HCT116 (cell line): Measurements from ENCODE around the gene RXRA. TPM values are rescaled to one million over a fixed set of nuclear protein-coding genes. Genes with fewer than 3 reads are reported as not detected.

Experiments
- ATAC-seq: fragments of 200-7000 bp; cut with Tn5 transposase; 2 replicates; pipeline ENCODE4 v1.9.1; 2020; ENCODE audit warnings: mild to moderate bottlenecking, moderate library complexity
- BruUV-seq: library from RNA; stranded (reverse); fragments of 400-500 nt; replicated peaks from 2 replicates; lab custom pipeline; 2021; lab: Mats Ljungman, UMichigan
- CTCF ChIA-PET: fragments of 300-600 bp; sonication (Branson Sonifier 250); formaldehyde crosslinking; loops from one replicate; lab custom pipeline; 2021; ENCODE audit warnings: antibody characterized with exemption; lab: Charles Lee
- POLR2A ChIA-PET: fragments of 300-600, 350-600 bp; sonication (Branson Sonifier 250); formaldehyde crosslinking; loops from one replicate; lab custom pipeline; 2021; ENCODE audit warnings: antibody characterized with exemption; lab: Charles Lee
- RAD21 ChIA-PET, 2 experiments: fragments of 300-600 bp; sonication (Branson Sonifier 250); formaldehyde crosslinking; loops; one replicate each; lab custom pipeline; 2023; ENCODE audit warnings: low total read pairs in 2 of 2; ENCODE audit not compliant: uncharacterized antibody in 2 of 2, unreplicated experiment in 2 of 2, low non-redundant PET in 1 of 2; lab: Charles Lee
- DNase-seq: peaks from one replicate; pipeline ENCODE4 v3.0.0-alpha.2; 2010; ENCODE audit warnings: low read depth, low spot score
- H2AFZ ChIP-seq: fragments of 200-600 bp; shearing (Covaris generic), sonication (generic); 2 replicates; pipeline ENCODE4 v1.6.1; 2017; ENCODE audit warnings: low read depth, mixed run types, mixed read lengths, antibody characterized with exemption, low read length; ENCODE audit not compliant: poor library complexity, severe bottlenecking
- H3K27ac ChIP-seq: 2 replicates; pipeline ENCODE4 v1.5.1; 2012; ENCODE audit warnings: low read depth, low read length
- H3K27me3 ChIP-seq: fragments of 200-600 bp; sonication (generic); 2 replicates; pipeline ENCODE4 v1.6.1; 2016; ENCODE audit warnings: mixed run types, low read length, mixed read lengths; ENCODE audit not compliant: insufficient read depth
- H3K36me3 ChIP-seq, 2 experiments: fragments of 200-500 bp in 1 of 2; fragments of 200-600 bp in 1 of 2; sonication (Bioruptor generic) in 1 of 2; sonication (generic) in 1 of 2; 2 replicates each; pipeline versions ENCODE4 v1.5.1 to v1.6.1; 2014 to 2016; ENCODE audit warnings: low read length in 2 of 2, inconsistent platforms in 1 of 2, mixed read lengths in 1 of 2, mixed run types in 1 of 2; ENCODE audit not compliant: insufficient read depth in 2 of 2, control insufficient read depth in 1 of 2
- H3K4me1 ChIP-seq, 2 experiments: fragments of 200-600 bp in 1 of 2; sonication (generic) in 1 of 2; 2 replicates each; pipeline versions ENCODE4 v1.5.1 to v1.6.1; 2012 to 2017; ENCODE audit warnings: low read length in 2 of 2, inconsistent platforms in 1 of 2, mild to moderate bottlenecking in 1 of 2, mixed read lengths in 1 of 2, mixed run types in 1 of 2, moderate library complexity in 1 of 2; ENCODE audit not compliant: insufficient read depth in 2 of 2, control insufficient read depth in 1 of 2
- H3K4me2 ChIP-seq: fragments of 200-600 bp; sonication (generic); 2 replicates; pipeline ENCODE4 v1.6.1; 2017; ENCODE audit warnings: mixed run types, low read length, mixed read lengths
- H3K4me3 ChIP-seq, 2 experiments: fragments of 200-600 bp in 1 of 2; sonication (generic) in 1 of 2; replicated peaks in 1 of 2; 2 replicates each; pipeline ENCODE4 v1.5.1; 2011 to 2016; ENCODE audit warnings: low read length in 2 of 2, control low read depth in 1 of 2, low read depth in 1 of 2, mild to moderate bottlenecking in 1 of 2, mixed read lengths in 1 of 2, mixed run types in 1 of 2
- H3K79me2 ChIP-seq: fragments of 200-600 bp; sonication (generic); 2 replicates; pipeline ENCODE4 v1.6.1; 2017; ENCODE audit warnings: mild to moderate bottlenecking, mixed run types, low read length, moderate library complexity, mixed read lengths; ENCODE audit not compliant: insufficient read depth
- H3K9ac ChIP-seq: fragments of 200-600 bp; sonication (generic); 2 replicates; pipeline ENCODE4 v1.6.1; 2016; ENCODE audit warnings: low read length, mixed read lengths
- H3K9me2 ChIP-seq: fragments of 200-600 bp; sonication (generic), shearing (Covaris generic); 2 replicates; pipeline ENCODE4 v1.6.1; 2017; ENCODE audit warnings: mixed run types, mild to moderate bottlenecking, moderate library complexity; ENCODE audit not compliant: insufficient read depth
- H3K9me3 ChIP-seq, 2 experiments: fragments of 200-500 bp in 1 of 2; fragments of 200-600 bp in 1 of 2; sonication (Bioruptor generic) in 1 of 2; sonication (generic) in 1 of 2; 2 replicates each; pipeline ENCODE4 v1.6.1; 2014 to 2017; ENCODE audit warnings: low read length in 2 of 2, mixed read lengths in 2 of 2, inconsistent platforms in 1 of 2, low read depth in 1 of 2, mild to moderate bottlenecking in 1 of 2, mixed run types in 1 of 2, moderate library complexity in 1 of 2; ENCODE audit not compliant: control insufficient read depth in 1 of 2, insufficient read depth in 1 of 2
- H4K20me1 ChIP-seq: fragments of 200-600 bp; sonication (generic), shearing (Covaris generic); 2 replicates; pipeline ENCODE4 v1.6.1; 2017; ENCODE audit warnings: mixed run types, mild to moderate bottlenecking, moderate library complexity; ENCODE audit not compliant: insufficient read depth
- CBX3 ChIP-seq: IDR thresholded peaks from 2 replicates; pipeline ENCODE4 v1.6.1; 2012; ENCODE audit warnings: low read depth
- EGR1 ChIP-seq: IDR thresholded peaks from 2 replicates; pipeline ENCODE4 v1.6.1; 2012; ENCODE audit warnings: low read depth
- ELF1 ChIP-seq: IDR thresholded peaks from 2 replicates; pipeline ENCODE4 v1.6.1; 2012; ENCODE audit warnings: low read depth, borderline replicate concordance
- EZH2phosphoT487 ChIP-seq: fragments of 200-600 bp; IDR thresholded peaks from 2 replicates; pipeline ENCODE4 v1.6.1; 2018; ENCODE audit warnings: antibody characterized with exemption, borderline replicate concordance
- JUND ChIP-seq: IDR thresholded peaks from 2 replicates; pipeline ENCODE4 v1.6.1; 2012
- POLR2A ChIP-seq: IDR thresholded peaks from 2 replicates; pipeline ENCODE4 v1.7.0; 2011; ENCODE audit warnings: borderline replicate concordance; ENCODE audit not compliant: insufficient read depth, insufficient read length; ENCODE audit errors: extremely low read depth
- POLR2AphosphoS5 ChIP-seq: IDR thresholded peaks from 2 replicates; pipeline ENCODE4 v1.6.1; 2011; ENCODE audit warnings: mild to moderate bottlenecking, low read depth, low read length, moderate library complexity
- RAD21 ChIP-seq: IDR thresholded peaks from 2 replicates; pipeline ENCODE4 v1.6.1; 2012; ENCODE audit warnings: low read depth, mild to moderate bottlenecking
- SIN3A ChIP-seq: IDR thresholded peaks from 2 replicates; pipeline ENCODE4 v1.6.1; 2012; ENCODE audit warnings: low read depth
- SP1 ChIP-seq: IDR thresholded peaks from 2 replicates; pipeline ENCODE4 v1.6.1; 2012; ENCODE audit warnings: low read depth
- YY1 ChIP-seq: IDR thresholded peaks from 2 replicates; pipeline ENCODE4 v1.6.1; 2011; ENCODE audit warnings: low read length, low read depth, moderate library complexity, mild to moderate bottlenecking; ENCODE audit not compliant: insufficient replicate concordance; ENCODE audit errors: extremely low read depth
- ZFX ChIP-seq: fragments of 450-650 bp; IDR thresholded peaks from 2 replicates; pipeline ENCODE4 v1.6.1; 2017
- intact Hi-C: fragments of 100-400 bp; cut with micrococcal nuclease; formaldehyde crosslinking; loops from 2 replicates; pipeline ENCODE4 v1.10.0; 2022
- total RNA-seq: library from RNA; stranded (reverse); gene quantifications from one replicate; pipeline ENCODE4 v1.2.1, GENCODE V29; 2021; ENCODE audit not compliant: unreplicated experiment
- TF ChIP-seq, protein P1 (sequence below): IDR thresholded peaks from 2 replicates; pipeline ENCODE4 v1.6.1; 2011; ENCODE audit warnings: mild to moderate bottlenecking, low read length, moderate library complexity; ENCODE audit not compliant: insufficient replicate concordance; ENCODE audit errors: extremely low read depth
- TF ChIP-seq, protein P2 (sequence below): IDR thresholded peaks from 2 replicates; pipeline ENCODE4 v1.6.1; 2012
- TF ChIP-seq, protein P3 (sequence below), 3 experiments: fragments of 200-600 bp in 1 of 3; sonication (generic) in 1 of 3; IDR thresholded peaks in 2 of 3; conservative IDR thresholded peaks in 1 of 3; 2 replicates each; pipeline ENCODE4 v1.5.1; 2012 to 2017; ENCODE audit warnings: low read depth in 2 of 3, low read length in 2 of 3, antibody characterized with exemption in 1 of 3, borderline replicate concordance in 1 of 3, control low read depth in 1 of 3, mild to moderate bottlenecking in 1 of 3, mixed read lengths in 1 of 3, mixed run types in 1 of 3, moderate library complexity in 1 of 3; ENCODE audit not compliant: insufficient read depth in 1 of 3
- TF ChIP-seq, protein P4 (sequence below): IDR thresholded peaks from 2 replicates; pipeline ENCODE4 v1.6.1; 2012
- TF ChIP-seq, protein P5 (sequence below): IDR thresholded peaks from 2 replicates; pipeline ENCODE4 v1.6.1; 2012; ENCODE audit warnings: low read depth

RXRA gene
- total RNA-seq, 1 experiment from 2014 or later: 43.9 TPM

DNA sequence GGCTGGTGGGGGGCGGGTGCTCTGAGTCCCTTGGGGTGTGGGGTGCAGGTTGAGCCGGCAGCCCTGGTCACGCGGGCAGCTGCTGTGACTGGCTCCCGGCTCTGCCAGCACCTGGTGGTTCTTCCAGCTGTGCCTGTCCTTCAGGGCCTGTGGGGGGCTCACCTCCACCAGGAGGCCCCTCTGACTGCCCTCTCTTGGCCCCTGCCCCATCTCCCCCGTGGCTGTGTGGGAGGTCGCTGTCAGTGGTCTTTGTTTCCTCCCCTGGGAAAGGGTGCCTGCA lies 3.3 kb downstream of the RXRA start (continued):
- TF ChIP-seq, protein P1, sequence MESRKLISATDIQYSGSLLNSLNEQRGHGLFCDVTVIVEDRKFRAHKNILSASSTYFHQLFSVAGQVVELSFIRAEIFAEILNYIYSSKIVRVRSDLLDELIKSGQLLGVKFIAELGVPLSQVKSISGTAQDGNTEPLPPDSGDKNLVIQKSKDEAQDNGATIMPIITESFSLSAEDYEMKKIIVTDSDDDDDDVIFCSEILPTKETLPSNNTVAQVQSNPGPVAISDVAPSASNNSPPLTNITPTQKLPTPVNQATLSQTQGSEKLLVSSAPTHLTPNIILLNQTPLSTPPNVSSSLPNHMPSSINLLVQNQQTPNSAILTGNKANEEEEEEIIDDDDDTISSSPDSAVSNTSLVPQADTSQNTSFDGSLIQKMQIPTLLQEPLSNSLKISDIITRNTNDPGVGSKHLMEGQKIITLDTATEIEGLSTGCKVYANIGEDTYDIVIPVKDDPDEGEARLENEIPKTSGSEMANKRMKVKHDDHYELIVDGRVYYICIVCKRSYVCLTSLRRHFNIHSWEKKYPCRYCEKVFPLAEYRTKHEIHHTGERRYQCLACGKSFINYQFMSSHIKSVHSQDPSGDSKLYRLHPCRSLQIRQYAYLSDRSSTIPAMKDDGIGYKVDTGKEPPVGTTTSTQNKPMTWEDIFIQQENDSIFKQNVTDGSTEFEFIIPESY: no peak
- TF ChIP-seq YY1 (no peak), SP1 (no peak), POLR2AphosphoS5 (no peak), ELF1 (no peak), SIN3A (no peak), EGR1 (no peak), CBX3 (no peak)
- TF ChIP-seq, protein P2, sequence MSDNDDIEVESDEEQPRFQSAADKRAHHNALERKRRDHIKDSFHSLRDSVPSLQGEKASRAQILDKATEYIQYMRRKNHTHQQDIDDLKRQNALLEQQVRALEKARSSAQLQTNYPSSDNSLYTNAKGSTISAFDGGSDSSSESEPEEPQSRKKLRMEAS: no peak
- TF ChIP-seq, protein P3, sequence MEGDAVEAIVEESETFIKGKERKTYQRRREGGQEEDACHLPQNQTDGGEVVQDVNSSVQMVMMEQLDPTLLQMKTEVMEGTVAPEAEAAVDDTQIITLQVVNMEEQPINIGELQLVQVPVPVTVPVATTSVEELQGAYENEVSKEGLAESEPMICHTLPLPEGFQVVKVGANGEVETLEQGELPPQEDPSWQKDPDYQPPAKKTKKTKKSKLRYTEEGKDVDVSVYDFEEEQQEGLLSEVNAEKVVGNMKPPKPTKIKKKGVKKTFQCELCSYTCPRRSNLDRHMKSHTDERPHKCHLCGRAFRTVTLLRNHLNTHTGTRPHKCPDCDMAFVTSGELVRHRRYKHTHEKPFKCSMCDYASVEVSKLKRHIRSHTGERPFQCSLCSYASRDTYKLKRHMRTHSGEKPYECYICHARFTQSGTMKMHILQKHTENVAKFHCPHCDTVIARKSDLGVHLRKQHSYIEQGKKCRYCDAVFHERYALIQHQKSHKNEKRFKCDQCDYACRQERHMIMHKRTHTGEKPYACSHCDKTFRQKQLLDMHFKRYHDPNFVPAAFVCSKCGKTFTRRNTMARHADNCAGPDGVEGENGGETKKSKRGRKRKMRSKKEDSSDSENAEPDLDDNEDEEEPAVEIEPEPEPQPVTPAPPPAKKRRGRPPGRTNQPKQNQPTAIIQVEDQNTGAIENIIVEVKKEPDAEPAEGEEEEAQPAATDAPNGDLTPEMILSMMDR (IDR thresholded peaks at IDR 0.05 in 2 of 3, conservative IDR thresholded peaks at IDR 0.05 in 1 of 3; ENCODE audit: borderline replicate concordance in 1 of 3, insufficient read depth in 1 of 3, low read depth in 2 of 3, low read length in 2 of 3): no peak
- TF ChIP-seq, all 23 proteins: peak for 0

DNA sequence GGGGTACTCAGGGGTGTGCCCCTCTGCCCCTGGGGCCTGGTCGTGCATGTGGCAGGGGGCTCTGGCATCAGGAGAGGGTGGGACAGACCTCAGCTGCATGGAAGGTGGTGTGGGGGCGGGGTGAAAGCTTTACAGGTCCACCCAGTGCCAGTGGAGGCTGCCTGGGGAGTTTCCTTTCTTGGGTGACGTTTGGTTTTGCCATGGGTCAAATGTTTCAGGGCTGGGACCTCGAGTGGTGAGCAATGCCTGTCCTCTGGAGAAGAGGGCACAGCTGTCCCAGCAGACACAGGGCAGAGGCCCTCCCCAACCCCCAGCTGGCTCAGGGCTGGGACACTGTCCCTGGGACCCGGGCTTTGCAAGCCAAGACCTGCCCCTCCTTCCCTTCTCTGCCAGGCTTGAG lies 3.6 kb downstream of the RXRA start:
- H2AFZ ChIP-seq: no peak overlapping the region
- ChIA-PET RAD21 (no interaction called here), CTCF (no interaction called here), POLR2A (no interaction called here)
- H3K27ac ChIP-seq: peak overlapping the region; percentile 33; the same call in 1 of the 2 replicates
- H3K4me3 ChIP-seq: no peak overlapping the region
- intact Hi-C loops: no loop called here
- no TSS peak for BruUV-seq
- H3K36me3 ChIP-seq: no peaks in the 10 kb centered on the region
- no peaks in the 10 kb centered on the region for H3K27me3 ChIP-seq
- no peak for ATAC-seq
- peaks cover 80% of the 10 kb centered on the region for H3K79me2 ChIP-seq
- no peaks in the 10 kb centered on the region for H3K9me2 ChIP-seq
- H3K4me1 ChIP-seq: peaks cover 25 to 59% of the 10 kb centered on the region in 2 experiments
- H3K9me3 ChIP-seq: no peaks in the 10 kb centered on the region
- peak overlapping the region; percentile 79 for H3K4me2 ChIP-seq
- H3K9ac ChIP-seq: peak overlapping the region; percentile 44; the same call in 1 of the 2 replicates
- 0 out of 2 replicates have a peak, but pooled peaks cover 4% of the 10 kb centered on the region for H4K20me1 ChIP-seq
- DNase-seq: no peak
- TF ChIP-seq EGR1 (no peak), RAD21 (no peak), ZFX (no peak), SIN3A (no peak), JUND (no peak), YY1 (no peak), POLR2A (no peak), EZH2phosphoT487 (no peak)
- TF ChIP-seq, protein P4, sequence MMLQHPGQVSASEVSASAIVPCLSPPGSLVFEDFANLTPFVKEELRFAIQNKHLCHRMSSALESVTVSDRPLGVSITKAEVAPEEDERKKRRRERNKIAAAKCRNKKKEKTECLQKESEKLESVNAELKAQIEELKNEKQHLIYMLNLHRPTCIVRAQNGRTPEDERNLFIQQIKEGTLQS: no peak
- TF ChIP-seq, protein P5, sequence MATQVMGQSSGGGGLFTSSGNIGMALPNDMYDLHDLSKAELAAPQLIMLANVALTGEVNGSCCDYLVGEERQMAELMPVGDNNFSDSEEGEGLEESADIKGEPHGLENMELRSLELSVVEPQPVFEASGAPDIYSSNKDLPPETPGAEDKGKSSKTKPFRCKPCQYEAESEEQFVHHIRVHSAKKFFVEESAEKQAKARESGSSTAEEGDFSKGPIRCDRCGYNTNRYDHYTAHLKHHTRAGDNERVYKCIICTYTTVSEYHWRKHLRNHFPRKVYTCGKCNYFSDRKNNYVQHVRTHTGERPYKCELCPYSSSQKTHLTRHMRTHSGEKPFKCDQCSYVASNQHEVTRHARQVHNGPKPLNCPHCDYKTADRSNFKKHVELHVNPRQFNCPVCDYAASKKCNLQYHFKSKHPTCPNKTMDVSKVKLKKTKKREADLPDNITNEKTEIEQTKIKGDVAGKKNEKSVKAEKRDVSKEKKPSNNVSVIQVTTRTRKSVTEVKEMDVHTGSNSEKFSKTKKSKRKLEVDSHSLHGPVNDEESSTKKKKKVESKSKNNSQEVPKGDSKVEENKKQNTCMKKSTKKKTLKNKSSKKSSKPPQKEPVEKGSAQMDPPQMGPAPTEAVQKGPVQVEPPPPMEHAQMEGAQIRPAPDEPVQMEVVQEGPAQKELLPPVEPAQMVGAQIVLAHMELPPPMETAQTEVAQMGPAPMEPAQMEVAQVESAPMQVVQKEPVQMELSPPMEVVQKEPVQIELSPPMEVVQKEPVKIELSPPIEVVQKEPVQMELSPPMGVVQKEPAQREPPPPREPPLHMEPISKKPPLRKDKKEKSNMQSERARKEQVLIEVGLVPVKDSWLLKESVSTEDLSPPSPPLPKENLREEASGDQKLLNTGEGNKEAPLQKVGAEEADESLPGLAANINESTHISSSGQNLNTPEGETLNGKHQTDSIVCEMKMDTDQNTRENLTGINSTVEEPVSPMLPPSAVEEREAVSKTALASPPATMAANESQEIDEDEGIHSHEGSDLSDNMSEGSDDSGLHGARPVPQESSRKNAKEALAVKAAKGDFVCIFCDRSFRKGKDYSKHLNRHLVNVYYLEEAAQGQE: no peak
